H1 (cell line): ENCODE data around the gene TMEM117.

Experiments
- CHD2 ChIP-seq: IDR thresholded peaks from 2 replicates; pipeline ENCODE4 v1.6.1; 2012; ENCODE audit warnings: low read length, improper control_type of control experiment
- CTCF ChIP-seq, 3 experiments: IDR thresholded peaks; 1 replicate in 2 of 3; 2 replicates in 1 of 3; pipeline versions ENCODE4 v1.5.1 to v1.6.1; 2011; ENCODE audit warnings: low read length in 3 of 3, mild to moderate bottlenecking in 3 of 3, inconsistent platforms in 2 of 3, low read depth in 1 of 3, moderate library complexity in 1 of 3; ENCODE audit not compliant: insufficient read depth in 1 of 3; ENCODE audit errors: control extremely low read depth in 1 of 3
- EP300 ChIP-seq, 2 experiments: IDR thresholded peaks; 1 replicate in 1 of 2; 2 replicates in 1 of 2; pipeline ENCODE4 v1.6.1; 2011 to 2012; ENCODE audit warnings: low read depth in 2 of 2, low read length in 2 of 2, mild to moderate bottlenecking in 2 of 2, borderline replicate concordance in 1 of 2, inconsistent platforms in 1 of 2, moderate library complexity in 1 of 2
- GABPA ChIP-seq: IDR thresholded peaks from 2 replicates; pipeline ENCODE4 v1.6.1; 2011; ENCODE audit warnings: mild to moderate bottlenecking, low read length, moderate library complexity, borderline replicate concordance; ENCODE audit not compliant: insufficient read depth
- TF ChIP-seq, protein P1 (sequence below): IDR thresholded peaks from 2 replicates; pipeline ENCODE4 v1.6.1; 2012; ENCODE audit warnings: inconsistent platforms
- TF ChIP-seq, protein P2 (sequence below): IDR thresholded peaks from 2 replicates; pipeline ENCODE4 v1.6.1; 2012; ENCODE audit warnings: low read length, inconsistent platforms

DNA sequence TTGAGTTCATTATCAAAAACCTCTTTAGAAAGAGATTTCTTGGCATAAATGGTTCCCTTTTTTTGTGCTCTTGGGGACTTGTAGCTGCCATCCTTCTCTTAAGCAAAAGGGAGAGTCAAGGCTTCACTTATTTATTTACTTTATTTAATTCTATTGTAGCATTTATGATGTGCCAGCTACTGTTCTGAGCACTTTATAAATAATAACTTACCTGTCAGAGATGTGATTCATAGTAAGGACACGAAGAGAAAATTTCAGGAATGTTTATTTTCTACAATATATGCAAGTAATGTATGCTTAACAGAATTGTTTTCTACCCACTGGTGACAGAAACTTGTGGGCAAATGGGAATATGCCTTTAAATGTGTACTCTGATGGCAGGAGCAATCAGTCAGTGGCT is 33.3 kb downstream of the TMEM117 start:
- TF ChIP-seq CHD2, result no peak
- TF ChIP-seq, protein P1, sequence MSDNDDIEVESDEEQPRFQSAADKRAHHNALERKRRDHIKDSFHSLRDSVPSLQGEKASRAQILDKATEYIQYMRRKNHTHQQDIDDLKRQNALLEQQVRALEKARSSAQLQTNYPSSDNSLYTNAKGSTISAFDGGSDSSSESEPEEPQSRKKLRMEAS, result no peak
- TF ChIP-seq, protein P2, sequence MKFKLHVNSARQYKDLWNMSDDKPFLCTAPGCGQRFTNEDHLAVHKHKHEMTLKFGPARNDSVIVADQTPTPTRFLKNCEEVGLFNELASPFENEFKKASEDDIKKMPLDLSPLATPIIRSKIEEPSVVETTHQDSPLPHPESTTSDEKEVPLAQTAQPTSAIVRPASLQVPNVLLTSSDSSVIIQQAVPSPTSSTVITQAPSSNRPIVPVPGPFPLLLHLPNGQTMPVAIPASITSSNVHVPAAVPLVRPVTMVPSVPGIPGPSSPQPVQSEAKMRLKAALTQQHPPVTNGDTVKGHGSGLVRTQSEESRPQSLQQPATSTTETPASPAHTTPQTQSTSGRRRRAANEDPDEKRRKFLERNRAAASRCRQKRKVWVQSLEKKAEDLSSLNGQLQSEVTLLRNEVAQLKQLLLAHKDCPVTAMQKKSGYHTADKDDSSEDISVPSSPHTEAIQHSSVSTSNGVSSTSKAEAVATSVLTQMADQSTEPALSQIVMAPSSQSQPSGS, result no peak
- no peak for TF ChIP-seq CTCF (IDR thresholded peaks at IDR 0.05; ENCODE audit: control extremely low read depth in 1 of 3, insufficient read depth in 1 of 3, low read depth in 1 of 3, low read length in 3 of 3)
- no peak for TF ChIP-seq EP300 (IDR thresholded peaks at IDR 0.05; ENCODE audit: borderline replicate concordance in 1 of 2, low read depth in 2 of 2, low read length in 2 of 2)
- TF ChIP-seq GABPA, result no peak
